Calu3 (cell line): ENCODE measurements around the gene GPATCH11. TPM values are rescaled to one million over a fixed set of nuclear protein-coding genes. Genes with fewer than 3 reads are reported as not detected.
A peak's percentile ranks its signal among the peaks of the same experiment; 100 is the strongest.

Experiments used
- BruUV-seq: library from RNA; stranded (reverse); fragments of 400-500 nt; replicated peaks from 2 replicates; lab custom pipeline; 2021; lab: Mats Ljungman, UMichigan
- CTCF ChIA-PET: fragments of 300-600 bp; sonication (Branson Sonifier 250); formaldehyde crosslinking; loops from one replicate; lab custom pipeline; 2022; ENCODE audit warnings: antibody characterized with exemption; lab: Charles Lee
- DNase-seq: peaks from one replicate; pipeline ENCODE4 v3.0.0; 2022
- H3K27ac Mint-ChIP-seq: one replicate; pipeline ENCODE4 v1.8.0; 2022; ENCODE audit warnings: mixed read lengths; ENCODE audit not compliant: unreplicated experiment
- H3K27me3 Mint-ChIP-seq: one replicate; pipeline ENCODE4 v1.8.0; 2022; ENCODE audit warnings: mixed read lengths; ENCODE audit not compliant: unreplicated experiment
- H3K36me3 Mint-ChIP-seq: one replicate; pipeline ENCODE4 v1.8.0; 2022; ENCODE audit warnings: mild to moderate bottlenecking, moderate library complexity, mixed read lengths; ENCODE audit not compliant: insufficient read depth, unreplicated experiment
- H3K4me1 Mint-ChIP-seq: one replicate; pipeline ENCODE4 v1.8.0; 2022; ENCODE audit warnings: mild to moderate bottlenecking, low read depth, mixed read lengths; ENCODE audit not compliant: unreplicated experiment
- H3K4me3 Mint-ChIP-seq: one replicate; pipeline ENCODE4 v1.8.0; 2022; ENCODE audit warnings: mild to moderate bottlenecking, low read depth, moderate library complexity, mixed read lengths; ENCODE audit not compliant: unreplicated experiment
- H3K9me3 Mint-ChIP-seq: one replicate; pipeline ENCODE4 v1.8.0; 2022; ENCODE audit warnings: low read depth, mixed read lengths; ENCODE audit not compliant: unreplicated experiment
- intact Hi-C: fragments of 100-400 bp; cut with micrococcal nuclease; formaldehyde crosslinking; loops from one replicate; pipeline ENCODE4 v1.10.0; 2022; ENCODE audit not compliant: unreplicated experiment
- total RNA-seq: library from RNA; stranded (reverse); gene quantifications from 2 replicates; pipeline ENCODE4 v1.2.3, GENCODE V29; 2022
- TF ChIP-seq, protein P1 (sequence below): fragments of 200-600 bp; IDR thresholded peaks from one replicate; pipeline ENCODE4 v1.8.0; 2022; ENCODE audit warnings: antibody characterized with exemption; ENCODE audit not compliant: unreplicated experiment

GPATCH11 gene
- total RNA-seq, 1 experiment from 2014 or later, result 5.4 TPM

DNA sequence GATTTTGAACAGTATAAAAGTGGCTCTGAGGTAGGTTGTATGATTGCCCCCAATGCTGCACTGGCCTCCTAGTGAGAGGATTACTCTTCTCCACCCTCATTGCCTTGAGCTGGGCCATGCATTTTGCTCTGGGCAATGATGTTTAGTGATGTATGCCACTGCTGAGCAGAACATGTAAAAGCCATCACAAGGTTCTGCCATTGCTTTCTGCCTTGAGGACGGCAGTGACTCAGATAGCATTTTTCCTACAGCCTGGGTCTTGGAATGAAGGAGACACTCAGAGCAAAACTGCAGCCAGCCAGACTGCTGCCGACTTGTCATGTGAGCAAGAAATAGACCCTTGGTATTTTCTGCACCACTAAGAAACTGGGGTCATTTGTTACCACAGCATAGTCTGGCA lies 27.6 kb downstream of the GPATCH11 start:
- H3K27ac Mint-ChIP-seq, result no peak overlapping the region
- CTCF ChIA-PET, result no interaction called here
- no peak overlapping the region for H3K4me3 Mint-ChIP-seq
- peaks cover 45% of the 10 kb centered on the region for H3K36me3 Mint-ChIP-seq
- intact Hi-C loops, result no loop called here
- H3K4me1 Mint-ChIP-seq, result no peaks in the 10 kb centered on the region
- TF ChIP-seq, protein P1, sequence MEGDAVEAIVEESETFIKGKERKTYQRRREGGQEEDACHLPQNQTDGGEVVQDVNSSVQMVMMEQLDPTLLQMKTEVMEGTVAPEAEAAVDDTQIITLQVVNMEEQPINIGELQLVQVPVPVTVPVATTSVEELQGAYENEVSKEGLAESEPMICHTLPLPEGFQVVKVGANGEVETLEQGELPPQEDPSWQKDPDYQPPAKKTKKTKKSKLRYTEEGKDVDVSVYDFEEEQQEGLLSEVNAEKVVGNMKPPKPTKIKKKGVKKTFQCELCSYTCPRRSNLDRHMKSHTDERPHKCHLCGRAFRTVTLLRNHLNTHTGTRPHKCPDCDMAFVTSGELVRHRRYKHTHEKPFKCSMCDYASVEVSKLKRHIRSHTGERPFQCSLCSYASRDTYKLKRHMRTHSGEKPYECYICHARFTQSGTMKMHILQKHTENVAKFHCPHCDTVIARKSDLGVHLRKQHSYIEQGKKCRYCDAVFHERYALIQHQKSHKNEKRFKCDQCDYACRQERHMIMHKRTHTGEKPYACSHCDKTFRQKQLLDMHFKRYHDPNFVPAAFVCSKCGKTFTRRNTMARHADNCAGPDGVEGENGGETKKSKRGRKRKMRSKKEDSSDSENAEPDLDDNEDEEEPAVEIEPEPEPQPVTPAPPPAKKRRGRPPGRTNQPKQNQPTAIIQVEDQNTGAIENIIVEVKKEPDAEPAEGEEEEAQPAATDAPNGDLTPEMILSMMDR, result no peak
- BruUV-seq, result no TSS peak
- no peak for DNase-seq
- H3K9me3 Mint-ChIP-seq, result no peaks in the 10 kb centered on the region
- no peaks in the 10 kb centered on the region for H3K27me3 Mint-ChIP-seq

DNA sequence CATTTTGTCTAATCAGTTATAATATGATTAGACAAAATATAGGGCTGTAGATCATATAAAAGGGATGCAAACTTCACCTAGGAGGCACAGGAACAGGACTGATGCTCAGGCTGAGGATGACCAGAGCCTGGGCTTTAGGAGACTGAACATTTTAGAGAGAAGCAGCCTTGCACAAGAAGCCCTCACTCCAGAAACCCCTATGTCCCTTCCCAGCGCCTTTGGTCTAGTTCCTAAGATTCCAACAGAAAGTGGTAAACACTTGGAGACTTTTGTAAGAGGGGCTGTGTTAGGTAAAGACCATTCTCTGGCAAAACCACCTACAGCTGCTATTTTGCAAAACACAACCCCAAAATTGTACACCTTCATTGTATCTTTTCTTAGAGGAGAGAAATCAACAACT lies 33.2 kb downstream of the GPATCH11 start:
- intact Hi-C loops, result no loop called here
- TF ChIP-seq, protein P1, result no peak
- Mint-ChIP-seq H3K27me3 (no peaks in the 10 kb centered on the region), H3K4me1 (no peaks in the 10 kb centered on the region), H3K27ac (no peak overlapping the region), H3K36me3 (peaks cover 43% of the 10 kb centered on the region), H3K4me3 (no peak overlapping the region), H3K9me3 (no peaks in the 10 kb centered on the region)
- BruUV-seq, result no TSS peak
- CTCF ChIA-PET, result no interaction called here
- DNase-seq, result no peak

DNA sequence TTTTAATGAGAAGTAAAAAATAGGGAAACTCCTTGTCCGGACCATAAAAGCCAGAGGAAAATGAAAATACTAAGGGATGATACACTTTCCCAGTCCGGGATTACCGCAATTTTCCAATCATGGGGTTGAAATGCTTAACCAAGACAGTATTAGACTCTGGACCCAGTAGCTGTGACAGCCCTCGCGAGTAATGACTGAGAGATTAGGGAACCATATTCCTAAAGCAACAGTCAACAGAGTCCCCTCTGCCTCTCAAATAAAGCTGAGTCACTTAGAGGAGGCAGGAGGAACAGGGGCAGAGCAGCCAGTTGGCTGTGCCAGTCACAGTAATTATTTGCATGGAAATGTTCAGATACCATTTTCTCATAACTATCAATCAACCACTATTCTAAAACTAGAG lies 34.8 kb downstream of the GPATCH11 start:
- DNase-seq, result no peak
- H3K4me3 Mint-ChIP-seq, result no peak overlapping the region
- CTCF ChIA-PET, result no interaction called here
- no TSS peak for BruUV-seq
- intact Hi-C loops, result no loop called here
- no peaks in the 10 kb centered on the region for H3K9me3 Mint-ChIP-seq
- no peaks in the 10 kb centered on the region for H3K4me1 Mint-ChIP-seq
- H3K27ac Mint-ChIP-seq, result peak overlapping the region; percentile 6
- TF ChIP-seq, protein P1, result no peak
- H3K36me3 Mint-ChIP-seq, result peaks cover 42% of the 10 kb centered on the region
- no peaks in the 10 kb centered on the region for H3K27me3 Mint-ChIP-seq

DNA sequence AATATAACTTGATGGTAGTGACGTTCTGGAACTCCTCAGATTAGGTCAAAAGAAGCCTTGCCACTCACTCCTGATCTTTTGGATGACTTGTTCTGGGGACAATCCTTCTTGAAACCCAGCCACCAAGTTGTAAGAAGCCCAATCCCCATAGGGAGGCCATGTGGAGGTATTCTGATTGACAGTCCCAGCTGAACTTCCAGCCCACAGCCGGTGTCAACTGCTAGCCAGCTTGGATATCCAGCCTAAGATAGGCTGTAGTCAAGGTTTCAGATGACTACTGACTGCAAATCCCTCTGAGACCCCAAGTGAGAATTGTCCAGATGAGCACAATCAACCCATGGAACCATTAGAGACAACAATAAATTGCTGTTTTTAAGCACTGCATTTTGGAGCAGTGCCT lies 41.1 kb downstream of the GPATCH11 start:
- intact Hi-C loops, result no loop called here
- H3K27me3 Mint-ChIP-seq, result no peaks in the 10 kb centered on the region
- H3K9me3 Mint-ChIP-seq, result no peaks in the 10 kb centered on the region
- no TSS peak for BruUV-seq
- no peak overlapping the region for H3K4me3 Mint-ChIP-seq
- CTCF ChIA-PET, result no interaction called here
- no peak overlapping the region for H3K27ac Mint-ChIP-seq
- TF ChIP-seq, protein P1, result no peak
- peaks cover 38% of the 10 kb centered on the region for H3K36me3 Mint-ChIP-seq
- no peaks in the 10 kb centered on the region for H3K4me1 Mint-ChIP-seq
- no peak for DNase-seq
